H1 (cell line): ENCODE results near the gene HTR3E. TPM values are rescaled to one million over a fixed set of nuclear protein-coding genes. Genes with fewer than 3 reads are reported as not detected.

Source experiments
- CTCF ChIA-PET: fragments of 300-600 bp; sonication (Branson Sonifier 250); formaldehyde crosslinking; loops from one replicate; lab custom pipeline; 2021; ENCODE audit not compliant: partially characterized antibody; lab: Charles Lee
- POLR2A ChIA-PET: fragments of 300-600 bp; sonication (Branson Sonifier 250); formaldehyde crosslinking; loops from one replicate; lab custom pipeline; 2021; ENCODE audit warnings: inconsistent platforms; ENCODE audit not compliant: partially characterized antibody; lab: Charles Lee
- DNase-seq, 2 experiments: peaks; one replicate each; pipeline versions ENCODE4 v3.0.0 to v3.0.0-alpha.2; 2010 to 2022; ENCODE audit warnings: low spot score in 2 of 2, low read depth in 1 of 2, mixed read lengths in 1 of 2
- FAIRE-seq: peaks from 2 replicates; lab custom pipeline; 2011; peaks lifted over from hg19 to GRCh38; lab: Jason Lieb, UNC
- H2AFZ ChIP-seq: 2 replicates; pipeline ENCODE4 v1.8.1; 2012; ENCODE audit warnings: low read length, inconsistent platforms
- H2AK5ac ChIP-seq: 2 replicates; pipeline ENCODE4 v1.6.1; 2013; ENCODE audit warnings: low read depth, low read length
- H2BK120ac ChIP-seq: replicated peaks from 2 replicates; pipeline ENCODE3; 2013; ENCODE audit warnings: low read depth, low read length, inconsistent platforms
- H2BK12ac ChIP-seq: 2 replicates; pipeline ENCODE4 v1.6.1; 2013; ENCODE audit warnings: low read depth, low read length
- H2BK15ac ChIP-seq: 2 replicates; pipeline ENCODE4 v1.6.1; 2013; ENCODE audit warnings: low read length
- H2BK20ac ChIP-seq: 2 replicates; pipeline ENCODE4 v1.6.1; 2013; ENCODE audit warnings: low read length
- H2BK5ac ChIP-seq: 2 replicates; pipeline ENCODE4 v1.6.1; 2013; ENCODE audit warnings: low read depth, low read length
- H3K14ac ChIP-seq: 2 replicates; pipeline ENCODE4 v1.6.1; 2013; ENCODE audit warnings: inconsistent platforms; ENCODE audit not compliant: insufficient read length
- H3K18ac ChIP-seq: 2 replicates; pipeline ENCODE4 v1.6.1; 2013; ENCODE audit warnings: low read length; ENCODE audit errors: extremely low read depth
- H3K23ac ChIP-seq: 2 replicates; pipeline ENCODE4 v1.6.1; 2013; ENCODE audit warnings: inconsistent platforms; ENCODE audit not compliant: insufficient read length
- H3K23me2 ChIP-seq: 2 replicates; pipeline ENCODE4 v1.6.1; 2013; ENCODE audit warnings: low read depth, low read length
- H3K27ac ChIP-seq: 2 replicates; pipeline ENCODE4 v1.6.1; 2011; ENCODE audit warnings: low read depth, low read length, inconsistent platforms
- H3K27me3 ChIP-seq, 4 experiments: replicated peaks in 1 of 4; 1 replicate in 1 of 4; 2 replicates in 3 of 4; pipeline versions ENCODE4 v1.6.1 to v1.8.1; 2011 to 2013; ENCODE audit warnings: low read length in 3 of 4, mild to moderate bottlenecking in 3 of 4, inconsistent platforms in 2 of 4, mixed read lengths in 2 of 4, moderate library complexity in 1 of 4; ENCODE audit not compliant: control insufficient read depth in 3 of 4, insufficient read depth in 3 of 4; ENCODE audit errors: extremely low read depth in 1 of 4
- H3K36me3 ChIP-seq, 4 experiments: 2 replicates each; pipeline versions ENCODE4 v1.6.1 to v1.8.1; 2011 to 2013; ENCODE audit warnings: mild to moderate bottlenecking in 4 of 4, low read length in 3 of 4, moderate library complexity in 2 of 4, control low read depth in 1 of 4, inconsistent platforms in 1 of 4; ENCODE audit not compliant: insufficient read depth in 4 of 4, control insufficient read depth in 2 of 4
- H3K4ac ChIP-seq: replicated peaks from 2 replicates; pipeline ENCODE3; 2013; ENCODE audit warnings: low read length, low read depth, mixed read lengths, inconsistent platforms; ENCODE audit not compliant: insufficient read length
- H3K4me1 ChIP-seq, 4 experiments: replicated peaks in 1 of 4; 1 replicate in 1 of 4; 2 replicates in 3 of 4; pipeline versions ENCODE4 v1.6.1 to v1.8.1; 2011 to 2013; ENCODE audit warnings: low read length in 3 of 4, inconsistent platforms in 2 of 4, mixed read lengths in 1 of 4; ENCODE audit not compliant: insufficient read depth in 4 of 4, control insufficient read depth in 3 of 4
- H3K4me2 ChIP-seq, 2 experiments: 2 replicates each; pipeline versions ENCODE4 v1.6.1 to v1.8.1; 2011 to 2013; ENCODE audit warnings: low read depth in 2 of 2, low read length in 2 of 2, control low read depth in 1 of 2, inconsistent platforms in 1 of 2, mild to moderate bottlenecking in 1 of 2; ENCODE audit not compliant: insufficient read depth in 1 of 2
- H3K4me3 ChIP-seq, 4 experiments: fragments of 200-600, 300-600 bp in 1 of 4; sonication (generic), shearing (Covaris generic), sonication (Bioruptor Twin) in 1 of 4; 2 replicates each; pipeline versions ENCODE4 v1.5.1 to v1.8.1; 2011 to 2016; ENCODE audit warnings: low read length in 4 of 4, low read depth in 3 of 4, control low read depth in 2 of 4, inconsistent platforms in 2 of 4, mild to moderate bottlenecking in 2 of 4, mixed read lengths in 1 of 4, moderate library complexity in 1 of 4; ENCODE audit not compliant: insufficient read depth in 2 of 4; ENCODE audit errors: extremely low read depth in 1 of 4
- H3K56ac ChIP-seq: replicated peaks from 2 replicates; pipeline ENCODE3; 2013; ENCODE audit warnings: low read depth, mild to moderate bottlenecking, mixed read lengths, low read length, inconsistent platforms; ENCODE audit not compliant: insufficient read length
- H3K79me1 ChIP-seq: 2 replicates; pipeline ENCODE4 v1.6.1; 2013; ENCODE audit warnings: low read depth, low read length, control low read depth
- H3K79me2 ChIP-seq, 2 experiments: 2 replicates each; pipeline versions ENCODE4 v1.6.1 to v1.8.1; 2012 to 2013; ENCODE audit warnings: low read length in 2 of 2, mild to moderate bottlenecking in 2 of 2, inconsistent platforms in 1 of 2; ENCODE audit not compliant: insufficient read depth in 2 of 2, control insufficient read depth in 1 of 2
- H3K9ac ChIP-seq, 4 experiments: replicated peaks in 1 of 4; 1 replicate in 1 of 4; 2 replicates in 3 of 4; pipeline versions ENCODE4 v1.6.1 to v1.8.1; 2011 to 2013; ENCODE audit warnings: low read depth in 3 of 4, low read length in 3 of 4, control low read depth in 2 of 4, mild to moderate bottlenecking in 2 of 4, moderate library complexity in 2 of 4, inconsistent platforms in 1 of 4; ENCODE audit errors: extremely low read depth in 1 of 4
- H3K9me3 ChIP-seq, 2 experiments: 2 replicates each; pipeline versions ENCODE4 v1.6.1 to v1.8.1; 2012 to 2013; ENCODE audit warnings: mild to moderate bottlenecking in 2 of 2, moderate library complexity in 2 of 2, control low read depth in 1 of 2, inconsistent platforms in 1 of 2, low read depth in 1 of 2, low read length in 1 of 2, mixed read lengths in 1 of 2; ENCODE audit not compliant: insufficient read depth in 2 of 2
- H4K20me1 ChIP-seq, 2 experiments: replicated peaks in 1 of 2; 2 replicates each; pipeline versions ENCODE3 to v1.8.1; 2011 to 2013; ENCODE audit warnings: inconsistent platforms in 2 of 2, low read length in 2 of 2, mild to moderate bottlenecking in 1 of 2; ENCODE audit not compliant: insufficient read depth in 2 of 2, control insufficient read depth in 1 of 2
- H4K5ac ChIP-seq: 2 replicates; pipeline ENCODE4 v1.6.1; 2013; ENCODE audit warnings: low read length, low read depth, mixed read lengths, inconsistent platforms; ENCODE audit not compliant: insufficient read length
- H4K8ac ChIP-seq: 2 replicates; pipeline ENCODE4 v1.8.0; 2013; ENCODE audit warnings: mild to moderate bottlenecking, moderate library complexity, low read length, inconsistent platforms; ENCODE audit not compliant: insufficient read depth; ENCODE audit errors: extremely low read depth
- H4K91ac ChIP-seq: replicated peaks from 2 replicates; pipeline ENCODE3; 2013; ENCODE audit warnings: low read length, mixed read lengths, inconsistent platforms; ENCODE audit not compliant: insufficient read length
- BACH1 ChIP-seq: IDR thresholded peaks from 2 replicates; pipeline ENCODE4 v1.6.1; 2012; ENCODE audit warnings: low read length, improper control_type of control experiment
- CHD2 ChIP-seq: IDR thresholded peaks from 2 replicates; pipeline ENCODE4 v1.6.1; 2012; ENCODE audit warnings: low read length, improper control_type of control experiment
- HDAC6 ChIP-seq: IDR thresholded peaks from one replicate; pipeline ENCODE4 v1.7.1; 2012; ENCODE audit warnings: low read depth, mild to moderate bottlenecking, inconsistent platforms, low read length, moderate library complexity
- KDM1A ChIP-seq: fragments of 200-600, 300-600 bp; sonication (generic); IDR thresholded peaks from 2 replicates; pipeline ENCODE4 v1.7.1; 2016; ENCODE audit warnings: mild to moderate bottlenecking, low read length, borderline replicate concordance
- POLR2A ChIP-seq, 2 experiments: IDR thresholded peaks; 1 replicate in 1 of 2; 2 replicates in 1 of 2; pipeline ENCODE4 v1.6.1; 2011; ENCODE audit warnings: low read depth in 2 of 2, low read length in 2 of 2, mild to moderate bottlenecking in 2 of 2; ENCODE audit errors: control extremely low read depth in 1 of 2
- POLR2AphosphoS5 ChIP-seq: IDR thresholded peaks from 2 replicates; pipeline ENCODE4 v1.6.1; 2011; ENCODE audit warnings: low read depth, low read length
- SIRT6 ChIP-seq: IDR thresholded peaks from one replicate; pipeline ENCODE4 v1.7.1; 2012; ENCODE audit warnings: low read length, inconsistent platforms
- SIX5 ChIP-seq: IDR thresholded peaks from 2 replicates; pipeline ENCODE4 v1.6.1; 2011; ENCODE audit warnings: mild to moderate bottlenecking, low read depth, low read length
- TAF1 ChIP-seq: IDR thresholded peaks from 2 replicates; pipeline ENCODE4 v1.6.1; 2011; ENCODE audit warnings: mild to moderate bottlenecking, low read depth, low read length
- ZNF274 ChIP-seq: IDR thresholded peaks from 2 replicates; pipeline ENCODE4 v1.7.0; 2012; ENCODE audit warnings: low read length, borderline replicate concordance; ENCODE audit errors: extremely low read depth
- WGBS, 2 experiments: shearing (Covaris generic) in 1 of 2; methylation state at CpG; one replicate each; pipeline versions ENCODE4 v1.1.6 to v1.1.7; 2013 to 2015; ENCODE audit warnings: low lambda C conversion rate in 2 of 2, mixed read lengths in 2 of 2, inconsistent platforms in 1 of 2, low coverage in 1 of 2, missing lambda C conversion rate in 1 of 2; ENCODE audit not compliant: insufficient replicate concordance in 2 of 2, insufficient coverage in 1 of 2, insufficient read length in 1 of 2; ENCODE audit errors: extremely low coverage in 1 of 2, missing lambda C conversion rate in 1 of 2; 5-methylcytosine and 5-hydroxymethylcytosine counted together
- polyA plus RNA-seq, 7 experiments: library from polyadenylated mRNA; depleted of rRNA in 3 of 7; stranded (reverse) in 5 of 7; unstranded in 2 of 7; fragments of >200 nt in 5 of 7; fragments of 200-250 nt in 2 of 7; gene quantifications; 1 replicate in 5 of 7; 2 replicates in 1 of 7; 4 replicates in 1 of 7; pipeline versions ENCODE4 v1.2.1 to v1.2.3, GENCODE V29; 2011 to 2013; ENCODE audit warnings: missing spikeins in 2 of 7, mixed read lengths in 2 of 7
- total RNA-seq: library from RNA; stranded (reverse); fragmentation: NEBNext Ultra II Directional; extraction: Animal tissue kit (Norgen Biotek cat#: 25700); gene quantifications from 2 replicates; pipeline ENCODE4 v1.2.1, GENCODE V29; 2021

Gene HTR3E
- total and polyA plus RNA-seq, 2 of the 8 experiments (the other 6 are each of a cell fraction or from before 2014, with no cell fraction given) = not detected

DNA sequence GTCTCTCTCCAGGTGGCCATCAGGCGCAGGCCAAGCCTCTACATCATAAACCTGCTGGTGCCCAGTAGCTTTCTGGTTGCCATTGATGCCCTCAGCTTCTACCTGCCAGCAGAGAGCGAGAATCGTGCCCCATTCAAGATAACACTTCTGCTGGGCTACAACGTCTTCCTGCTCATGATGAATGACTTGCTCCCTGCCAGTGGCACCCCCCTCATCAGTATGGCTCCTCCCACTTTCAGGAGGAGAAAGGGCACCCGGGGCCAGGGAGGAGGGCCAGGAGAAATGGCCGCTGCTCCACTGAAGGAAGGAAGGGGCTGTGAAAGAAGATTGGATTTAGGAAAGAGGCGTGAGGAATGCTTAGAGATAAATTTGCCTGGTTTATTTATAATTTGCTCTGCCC lies 37.4 kb upstream of the HTR3E start:
- no peak overlapping the region for H2BK20ac ChIP-seq
- H3K23me2 ChIP-seq = no peaks in the 10 kb centered on the region
- no peaks in the 10 kb centered on the region for H4K20me1 ChIP-seq
- H3K23ac ChIP-seq = no peak overlapping the region
- H3K4ac ChIP-seq = no peak overlapping the region
- H3K27me3 ChIP-seq = no peaks in the 10 kb centered on the region
- no peak overlapping the region for H3K4me2 ChIP-seq
- no peak overlapping the region for H3K14ac ChIP-seq
- no peak overlapping the region for H2BK15ac ChIP-seq
- H3K4me3 ChIP-seq = no peak overlapping the region
- no peak overlapping the region for H3K9ac ChIP-seq
- H2AFZ ChIP-seq = peak overlapping the region; percentile 42; the same call in 1 of the 2 replicates
- H2BK12ac ChIP-seq = no peak overlapping the region
- H3K9me3 ChIP-seq = no peaks in the 10 kb centered on the region
- no peak overlapping the region for H4K91ac ChIP-seq
- no peak overlapping the region for H2BK120ac ChIP-seq
- no peaks in the 10 kb centered on the region for H3K36me3 ChIP-seq
- H2AK5ac ChIP-seq = no peak overlapping the region
- no peak overlapping the region for H4K8ac ChIP-seq
- no peak overlapping the region for H3K27ac ChIP-seq
- no peak overlapping the region for H2BK5ac ChIP-seq
- no peak overlapping the region for H3K56ac ChIP-seq
- no peak overlapping the region for H4K5ac ChIP-seq
- no peaks in the 10 kb centered on the region for H3K79me1 ChIP-seq
- DNase-seq (no peak), FAIRE-seq (no peak)
- 0 out of 7 replicates have a peak, but pooled peaks cover 0 to 2% (median 0%) of the 10 kb centered on the region in 4 experiments for H3K4me1 ChIP-seq
- no peaks in the 10 kb centered on the region for H3K79me2 ChIP-seq
- ChIA-PET POLR2A (no interaction called here), CTCF (interaction anchor here (1.2 kb wide), 2 partner anchors 15 to 164 kb away, joined by 4 read pairs; no protein-coding TSS in a partner anchor)
- 85% methylated on average over 7 of the region's 7 CpGs; no CpG with 5 or more reads in 1 of the 2 experiments for WGBS, 2 experiments
- no peak overlapping the region for H3K18ac ChIP-seq
- TF ChIP-seq POLR2AphosphoS5 (no peak), CHD2 (no peak), KDM1A (no peak), BACH1 (no peak), POLR2A (IDR thresholded peaks at IDR 0.05; ENCODE audit: control extremely low read depth in 1 of 2, low read depth in 2 of 2, low read length in 2 of 2) (no peak), SIX5 (no peak), ZNF274 (no peak), TAF1 (no peak), HDAC6 (no peak), SIRT6 (no peak)
